GM12872 (cell line): ENCODE data around the gene KCNAB1.

Experiments used
- TF ChIP-seq, protein P1 (sequence below): IDR thresholded peaks from 3 replicates; pipeline ENCODE4 v1.5.1; 2011; ENCODE audit warnings: low read depth, mild to moderate bottlenecking, low read length, moderate library complexity; ENCODE audit not compliant: insufficient read depth

Gene KCNAB1

DNA sequence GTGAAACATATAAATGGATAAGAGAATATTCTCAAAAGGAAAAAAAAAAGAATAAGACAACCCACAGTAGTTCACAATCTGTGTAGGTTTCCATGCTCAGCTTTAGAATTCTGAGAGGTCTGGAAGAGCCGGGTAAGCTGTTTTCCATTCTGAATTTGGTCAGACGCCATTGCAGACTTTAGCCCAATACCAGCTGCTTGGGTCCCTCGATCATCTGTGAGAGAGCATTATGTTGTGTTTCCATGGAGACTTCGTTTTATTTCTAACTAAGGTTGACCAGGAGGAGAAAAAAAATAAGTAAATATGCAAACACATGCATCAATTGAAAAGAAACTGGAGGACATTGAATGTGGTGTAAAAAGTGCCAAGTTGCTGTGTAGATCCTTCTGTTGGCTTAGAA, 25.5 kb downstream of the KCNAB1 start:
- TF ChIP-seq, protein P1, sequence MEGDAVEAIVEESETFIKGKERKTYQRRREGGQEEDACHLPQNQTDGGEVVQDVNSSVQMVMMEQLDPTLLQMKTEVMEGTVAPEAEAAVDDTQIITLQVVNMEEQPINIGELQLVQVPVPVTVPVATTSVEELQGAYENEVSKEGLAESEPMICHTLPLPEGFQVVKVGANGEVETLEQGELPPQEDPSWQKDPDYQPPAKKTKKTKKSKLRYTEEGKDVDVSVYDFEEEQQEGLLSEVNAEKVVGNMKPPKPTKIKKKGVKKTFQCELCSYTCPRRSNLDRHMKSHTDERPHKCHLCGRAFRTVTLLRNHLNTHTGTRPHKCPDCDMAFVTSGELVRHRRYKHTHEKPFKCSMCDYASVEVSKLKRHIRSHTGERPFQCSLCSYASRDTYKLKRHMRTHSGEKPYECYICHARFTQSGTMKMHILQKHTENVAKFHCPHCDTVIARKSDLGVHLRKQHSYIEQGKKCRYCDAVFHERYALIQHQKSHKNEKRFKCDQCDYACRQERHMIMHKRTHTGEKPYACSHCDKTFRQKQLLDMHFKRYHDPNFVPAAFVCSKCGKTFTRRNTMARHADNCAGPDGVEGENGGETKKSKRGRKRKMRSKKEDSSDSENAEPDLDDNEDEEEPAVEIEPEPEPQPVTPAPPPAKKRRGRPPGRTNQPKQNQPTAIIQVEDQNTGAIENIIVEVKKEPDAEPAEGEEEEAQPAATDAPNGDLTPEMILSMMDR: no peak

DNA sequence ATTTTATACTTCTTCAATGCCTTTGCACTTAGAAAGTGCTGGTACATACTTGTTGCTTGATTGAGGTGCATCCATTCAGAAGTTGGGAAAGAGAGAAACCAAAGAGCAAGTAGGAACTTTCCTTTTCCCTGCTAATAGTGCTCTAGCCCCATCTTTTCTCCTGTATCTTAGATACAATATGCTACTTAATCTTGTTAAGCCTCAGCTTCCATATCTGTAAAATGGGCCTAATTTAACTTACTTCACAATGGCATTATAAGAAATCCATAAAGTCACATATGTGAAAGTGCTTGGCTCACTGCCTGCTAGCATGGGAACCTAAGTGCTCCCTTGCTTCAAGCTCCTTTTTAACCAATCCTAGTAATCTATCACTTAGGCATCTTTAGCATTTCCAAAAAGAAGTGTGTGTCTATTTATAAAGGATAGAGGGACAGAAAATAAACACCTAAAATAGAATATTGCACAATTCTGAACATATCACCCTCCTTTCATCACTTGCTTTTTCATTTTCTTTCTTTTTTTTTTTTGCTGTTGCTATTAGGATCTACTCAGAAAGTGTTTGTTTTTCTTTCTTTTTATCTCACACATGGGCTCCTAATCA, 28.1 kb downstream of the KCNAB1 start:
- TF ChIP-seq, protein P1: no peak

DNA sequence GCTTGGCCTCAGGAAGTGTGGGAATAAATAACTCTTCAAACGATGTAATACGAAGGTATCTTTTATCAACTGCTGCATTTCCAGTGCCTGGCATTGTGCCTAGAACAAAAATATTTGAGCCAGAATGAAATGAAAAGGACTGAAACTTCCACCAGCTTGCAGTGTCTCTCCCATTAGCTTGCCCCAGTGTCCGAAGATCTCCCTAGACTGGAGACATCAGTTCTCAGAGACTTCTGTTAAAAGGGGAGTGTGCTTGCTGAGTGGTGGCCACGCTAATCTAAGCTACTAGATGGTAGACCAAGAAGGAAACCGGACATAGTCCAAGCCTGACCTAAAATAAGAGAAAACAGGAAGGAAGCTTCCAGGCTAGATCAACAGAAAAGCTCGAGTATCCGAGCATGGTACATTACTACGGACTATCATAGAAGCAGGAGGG, 28.6 kb downstream of the KCNAB1 start:
- TF ChIP-seq, protein P1: no peak

DNA sequence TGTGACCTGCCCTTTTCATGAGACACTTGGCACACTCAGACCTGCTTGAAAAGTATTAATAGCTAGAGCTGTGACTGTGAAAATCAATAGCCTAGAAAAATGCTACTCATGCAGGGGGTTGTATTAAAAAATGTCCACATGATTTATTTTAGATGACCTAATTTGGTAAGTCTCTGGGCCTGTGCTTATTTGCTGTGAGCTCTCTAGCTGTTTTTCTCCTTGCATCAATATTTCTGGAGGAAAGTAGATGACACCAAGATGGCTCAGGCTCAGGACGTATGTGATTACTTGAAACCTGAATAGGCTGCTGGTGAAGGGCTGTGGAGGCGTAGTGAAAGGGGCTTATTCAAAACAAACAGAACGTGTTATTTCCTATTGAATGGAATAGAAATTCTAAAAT, 29.5 kb downstream of the KCNAB1 start:
- TF ChIP-seq, protein P1: no peak

DNA sequence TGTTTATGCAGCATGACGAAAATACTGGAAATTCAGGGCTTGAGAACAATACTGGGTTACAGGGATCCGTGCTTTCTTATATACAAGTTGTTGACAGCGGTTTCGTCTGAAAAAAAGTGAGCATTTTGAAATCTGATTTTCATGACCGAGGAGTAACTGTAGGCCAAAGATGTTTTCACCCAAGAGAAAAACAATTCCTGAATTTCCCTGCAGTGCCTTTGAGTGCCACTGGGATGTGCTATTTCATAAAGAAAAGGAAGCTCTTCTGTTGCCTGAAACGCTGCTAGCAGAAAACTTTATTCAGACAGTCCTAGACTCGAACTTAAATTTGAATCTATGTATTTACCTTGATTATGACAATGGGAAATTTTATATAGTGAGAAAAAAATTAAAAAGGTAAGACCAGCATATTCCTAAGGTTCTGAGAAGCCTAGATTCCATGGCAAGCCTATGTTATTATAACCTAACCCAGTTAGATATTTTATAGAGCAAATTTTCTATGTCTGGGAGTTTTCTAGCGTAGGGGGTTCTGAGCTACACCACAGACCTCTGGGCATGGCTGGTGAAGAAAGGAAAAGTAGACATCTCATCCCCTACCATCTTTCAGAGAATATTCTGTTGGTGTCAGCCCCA, 30.2 kb downstream of the KCNAB1 start:
- TF ChIP-seq, protein P1: peak; percentile 82

DNA sequence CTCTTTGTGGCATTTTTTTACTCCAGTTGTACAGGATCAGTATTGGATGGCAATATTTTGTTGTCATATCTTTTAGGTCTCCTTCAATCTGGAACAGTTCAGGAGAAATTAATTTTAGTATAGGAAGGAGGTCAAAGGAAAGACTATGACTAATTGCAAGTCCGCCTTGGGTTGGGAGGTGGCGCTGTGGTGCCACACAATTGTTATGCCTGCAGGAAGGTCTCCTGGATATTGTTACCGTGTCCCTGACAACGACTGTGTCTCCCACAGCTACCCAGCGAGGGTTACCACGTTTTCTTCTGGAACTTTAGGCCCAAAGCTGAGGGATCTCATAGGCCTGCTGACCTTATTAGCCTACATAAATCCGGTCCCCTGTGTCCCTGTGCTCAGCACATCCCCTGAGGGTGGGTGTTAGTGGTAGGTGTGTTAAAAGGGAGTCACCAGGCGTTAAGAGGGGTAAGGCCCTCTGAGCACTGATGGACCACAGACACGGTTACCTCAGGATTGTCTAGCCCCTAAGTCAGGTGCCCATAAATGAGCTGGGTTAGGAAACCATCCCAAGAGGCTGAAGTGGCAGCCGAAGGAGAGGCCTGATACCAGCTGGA, 31.5 kb downstream of the KCNAB1 start:
- TF ChIP-seq, protein P1: peak; percentile 82

DNA sequence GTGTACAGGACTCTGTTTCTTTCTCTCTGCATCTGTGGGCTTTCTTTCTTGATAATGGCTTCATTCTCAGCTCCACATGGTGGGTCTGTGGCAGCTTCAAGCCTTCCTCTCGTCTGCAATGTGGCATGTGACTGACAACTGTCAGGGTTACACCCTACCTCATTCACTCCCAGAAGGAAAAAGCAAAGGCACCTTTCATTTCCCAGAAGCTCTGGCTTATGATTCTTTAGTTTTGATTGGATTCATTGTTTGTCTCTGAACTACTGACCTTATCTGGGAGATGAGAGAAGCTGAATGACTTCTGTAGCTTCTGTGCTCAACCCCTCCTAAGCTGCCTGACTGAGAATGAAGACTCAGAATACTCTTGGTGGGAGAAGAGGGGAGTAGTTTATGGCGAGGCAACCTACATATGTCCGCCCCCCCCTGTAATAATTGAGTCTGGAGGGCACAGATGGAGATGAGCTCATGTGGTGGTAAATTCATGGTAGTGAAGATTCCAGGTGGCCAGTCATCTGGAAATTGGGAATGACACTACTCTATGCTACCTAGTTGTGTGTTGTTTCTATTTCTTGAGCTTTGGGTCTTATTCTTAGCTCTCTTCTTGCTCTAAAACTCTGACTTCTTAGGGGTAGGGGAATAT, 38.4 kb downstream of the KCNAB1 start:
- TF ChIP-seq, protein P1: no peak
